HS-5 (cell line): ENCODE measurements around the gene YY1.
"Not testable (repeated sequence)": the region's sequence is repeated elsewhere in the genome, so short reads cannot be mapped to it uniquely, and the experiment has no call there.

ENCODE experiments used
- DNase-seq: peaks from one replicate; pipeline ENCODE4 v3.0.0-alpha.2; 2012; ENCODE audit warnings: low read depth

Gene YY1

GRCh38 chr14:100296106-100296651 lies 57.2 kb downstream of the YY1 start:
- no peak for DNase-seq

GRCh38 chr14:100296729-100297128 lies 57.8 kb downstream of the YY1 start:
- not testable (repeated sequence) for DNase-seq

- DNase-seq: no peak
Measured at GRCh38 chr14:100297320-100298300, 58.7 kb downstream of the YY1 start.

- no peak for DNase-seq
Measured at GRCh38 chr14:100298551-100299237, 59.8 kb downstream of the YY1 start.

- no peak for DNase-seq
Measured at GRCh38 chr14:100299238-100299560, 60.3 kb downstream of the YY1 start.

GRCh38 chr14:100302616-100303015 lies 63.7 kb downstream of the YY1 start:
- no peak for DNase-seq

- no peak for DNase-seq
Measured at GRCh38 chr14:100303179-100303578, 64.2 kb downstream of the YY1 start.

GRCh38 chr14:100303925-100304324 lies 65.0 kb downstream of the YY1 start:
- no peak for DNase-seq

- DNase-seq: no peak
Measured at GRCh38 chr14:100304825-100305323, 65.9 kb downstream of the YY1 start.

GRCh38 chr14:100305324-100306100 lies 66.6 kb downstream of the YY1 start:
- DNase-seq: no peak

GRCh38 chr14:100306101-100306997 lies 67.4 kb downstream of the YY1 start, which contains the start of gene SLC25A29:
Gene SLC25A29 (minus strand): TSS chr14:100306444. CDS start chr14:100306232, 212 bp downstream.
- DNase-seq: peak; percentile 14

- no peak for DNase-seq
Measured at GRCh38 chr14:100306998-100307765, 68.2 kb downstream of the YY1 start.

- no peak for DNase-seq
Measured at GRCh38 chr14:100307766-100308426, 69.0 kb downstream of the YY1 start.

- DNase-seq: not testable (repeated sequence)
Measured at GRCh38 chr14:100308427-100308792, 69.5 kb downstream of the YY1 start.

- DNase-seq: no peak
Measured at GRCh38 chr14:100309028-100309737, 70.2 kb downstream of the YY1 start.

- DNase-seq: not testable (repeated sequence)
Measured at GRCh38 chr14:100312110-100312876, 73.3 kb downstream of the YY1 start.

GRCh38 chr14:100312877-100313400 lies 74.0 kb downstream of the YY1 start:
- no peak for DNase-seq
